Measurements from ENCODE around the gene GTF2F2. TPM values are rescaled to one million over a fixed set of nuclear protein-coding genes. Genes with fewer than 3 reads are reported as not detected.

The GTF2F2 gene
- total RNA-seq, 4 donors from 2014 or later: 11.5 to 16.9 (median 13.3) TPM

- in situ Hi-C loops (cut with MboI; ENCODE audit: low sequenced_read_pairs in 4 of 4): loop anchor here in 1 of 4 donors (10.0 kb wide), 1 partner anchor 55 kb away; no protein-coding TSS in a partner anchor
- ATAC-seq: no peak
- DNase-seq: no peak
- Histone ChIP-seq H3K27me3 (no peaks in the 10 kb centered on the region), H3K36me3 (no peaks in the 10 kb centered on the region), H3K27ac (no peak overlapping the region), H3K4me3 (no peak overlapping the region), H3K9me3 (no peaks in the 10 kb centered on the region), H3K4me1 (no peaks in the 10 kb centered on the region)
- TF ChIP-seq CTCF (IDR thresholded peaks at IDR 0.05 in 4 of 5, conservative IDR thresholded peaks at IDR 0.05 in 1 of 5) (no peak), POLR2A (IDR thresholded peaks at IDR 0.05) (no peak)
- intact Hi-C loops (cut with DNase I; ENCODE audit: low total_unique reads): no loop called here
These were observed 59.1 kb downstream of the GTF2F2 start for GRCh38 chr13:45179428-45179827.

DNA sequence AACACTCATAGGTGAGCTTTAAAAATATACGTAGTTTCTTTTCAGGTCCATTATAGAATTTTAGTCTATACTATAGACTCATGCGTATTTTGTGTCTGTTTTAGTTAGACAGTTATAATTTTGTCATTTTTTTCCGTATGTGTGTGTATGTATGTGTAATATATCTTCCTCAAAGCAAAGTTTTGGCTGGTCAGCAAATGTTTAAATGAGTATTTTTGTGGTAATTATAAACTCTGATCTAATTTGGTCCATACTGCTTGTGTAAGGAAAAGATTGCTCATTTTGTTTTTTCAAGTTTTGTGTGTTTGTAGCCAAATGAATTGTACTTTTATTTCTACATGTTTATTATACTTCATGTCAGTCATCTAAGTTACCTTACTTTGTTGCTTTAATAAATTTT, 60.0 kb downstream of the GTF2F2 start:
- DNase-seq (no peak), ATAC-seq (no peak)
- no peaks in the 10 kb centered on the region for H3K4me1 ChIP-seq
- H3K27ac ChIP-seq: no peak overlapping the region
- H3K9me3 ChIP-seq: no peaks in the 10 kb centered on the region
- intact Hi-C loops (cut with DNase I; ENCODE audit: low total_unique reads): no loop called here
- no peaks in the 10 kb centered on the region for H3K27me3 ChIP-seq
- H3K4me3 ChIP-seq: no peak overlapping the region
- TF ChIP-seq CTCF (IDR thresholded peaks at IDR 0.05 in 4 of 5, conservative IDR thresholded peaks at IDR 0.05 in 1 of 5): no peak
- no peak for TF ChIP-seq POLR2A (IDR thresholded peaks at IDR 0.05)
- no peaks in the 10 kb centered on the region for H3K36me3 ChIP-seq
- in situ Hi-C loops (cut with MboI; ENCODE audit: low sequenced_read_pairs in 4 of 4): no loop called here

- H3K9me3 ChIP-seq: no peaks in the 10 kb centered on the region
- H3K4me3 ChIP-seq: no peak overlapping the region
- H3K27ac ChIP-seq: no peak overlapping the region
- H3K36me3 ChIP-seq: no peaks in the 10 kb centered on the region
- no peaks in the 10 kb centered on the region for H3K4me1 ChIP-seq
- no peaks in the 10 kb centered on the region for H3K27me3 ChIP-seq
- no peak for TF ChIP-seq CTCF (IDR thresholded peaks at IDR 0.05 in 4 of 5, conservative IDR thresholded peaks at IDR 0.05 in 1 of 5)
- TF ChIP-seq POLR2A (IDR thresholded peaks at IDR 0.05): no peak
- no peak for ATAC-seq
- no peak for DNase-seq
- intact Hi-C loops (cut with DNase I; ENCODE audit: low total_unique reads): no loop called here
- in situ Hi-C loops (cut with MboI; ENCODE audit: low sequenced_read_pairs in 4 of 4): no loop called here
These were observed 60.6 kb downstream of the GTF2F2 start for GRCh38 chr13:45180713-45181601.

DNA sequence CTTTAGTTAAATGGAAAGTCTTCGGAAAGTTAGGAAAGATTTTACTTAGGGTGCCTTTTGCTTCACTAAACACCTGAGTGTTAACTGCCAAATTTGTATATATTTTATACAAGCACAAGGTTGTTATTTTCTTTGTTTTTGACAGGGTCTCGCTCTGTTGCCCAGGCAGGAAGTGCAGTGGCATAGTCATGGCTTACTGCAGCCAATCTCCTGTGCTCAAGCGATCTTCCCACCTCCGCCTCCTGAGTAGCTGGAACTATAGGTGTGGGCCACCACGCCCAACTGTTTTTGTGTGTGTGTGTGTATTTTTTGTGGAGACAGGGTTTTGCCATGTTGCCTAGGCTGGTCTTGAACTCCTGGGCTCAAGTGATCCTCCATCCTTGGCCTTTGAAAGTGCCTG, 64.4 kb downstream of the GTF2F2 start:
- ATAC-seq (no peak), DNase-seq (no peak)
- H3K4me3 ChIP-seq: no peak overlapping the region
- H3K27me3 ChIP-seq: no peaks in the 10 kb centered on the region
- in situ Hi-C loops (cut with MboI; ENCODE audit: low sequenced_read_pairs in 4 of 4): no loop called here
- H3K36me3 ChIP-seq: no peaks in the 10 kb centered on the region
- intact Hi-C loops (cut with DNase I; ENCODE audit: low total_unique reads): no loop called here
- H3K4me1 ChIP-seq: no peaks in the 10 kb centered on the region
- H3K27ac ChIP-seq: no peak overlapping the region
- TF ChIP-seq CTCF (IDR thresholded peaks at IDR 0.05 in 4 of 5, conservative IDR thresholded peaks at IDR 0.05 in 1 of 5): no peak
- TF ChIP-seq POLR2A (IDR thresholded peaks at IDR 0.05): no peak
- no peaks in the 10 kb centered on the region for H3K9me3 ChIP-seq
